Measurements from ENCODE around the gene ASAP2.

ASAP2 gene

DNA sequence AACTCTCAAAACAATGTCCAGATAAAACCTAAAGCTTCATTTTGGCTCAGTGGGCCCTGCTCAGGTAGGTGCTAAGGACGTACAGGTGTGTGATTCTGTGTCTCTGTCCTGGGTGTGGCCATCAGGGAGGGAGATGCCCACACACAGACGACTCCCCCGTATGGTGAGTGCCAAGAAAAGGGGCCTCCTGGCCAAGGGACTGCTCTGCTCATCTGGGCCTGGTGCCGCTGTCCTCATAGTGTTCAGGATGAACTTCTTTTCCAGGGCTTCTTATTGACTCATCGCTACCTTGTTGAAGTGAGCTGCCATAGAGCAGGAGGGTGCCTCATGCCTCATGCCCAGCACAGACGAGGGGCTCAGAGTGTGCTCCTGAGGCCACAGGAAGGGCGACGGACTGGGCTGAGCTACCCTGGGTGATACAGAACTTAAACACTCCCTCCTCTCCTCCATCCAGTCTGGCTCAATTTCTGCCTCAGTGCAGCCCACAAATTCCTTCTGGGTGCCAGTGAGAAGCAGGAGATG is 158.9 kb downstream of the ASAP2 start:
- no peak for DNase-seq (ENCODE audit: low read depth)
- H3K4me3 ChIP-seq (replicated peaks; ENCODE audit: low read depth, low read length) = no peak overlapping the region
- no peak for TF ChIP-seq CTCF (IDR thresholded peaks at IDR 0.05; ENCODE audit: low read length, missing control alignments)

- H3K4me3 ChIP-seq (replicated peaks; ENCODE audit: low read depth, low read length) = no peak overlapping the region
- no peak for DNase-seq (ENCODE audit: low read depth)
- TF ChIP-seq CTCF (IDR thresholded peaks at IDR 0.05; ENCODE audit: low read length, missing control alignments) = no peak
Measured at GRCh38 chr2:9366026-9366425, 159.4 kb downstream of the ASAP2 start.

DNA sequence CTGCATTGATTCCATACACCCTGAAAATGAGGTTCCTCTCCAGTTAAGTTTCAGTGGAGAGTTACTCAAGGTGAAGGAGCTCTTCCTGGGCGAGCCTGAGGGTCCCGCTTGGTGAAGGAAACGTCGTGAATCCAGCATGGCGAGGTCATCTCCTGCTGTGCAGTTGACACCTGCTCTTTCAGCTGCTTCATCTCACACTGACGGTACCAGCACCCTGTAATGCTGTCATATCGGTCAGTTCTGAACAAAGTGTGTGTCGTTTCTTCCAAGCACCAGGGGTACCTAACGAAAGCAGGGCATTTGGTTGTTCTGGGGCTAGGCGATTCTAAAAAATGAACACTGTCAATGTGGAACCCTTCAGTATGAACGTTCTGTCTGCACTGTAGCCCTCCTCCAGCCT is 164.1 kb downstream of the ASAP2 start:
- no peak for TF ChIP-seq CTCF (IDR thresholded peaks at IDR 0.05; ENCODE audit: low read length, missing control alignments)
- no peak for DNase-seq (ENCODE audit: low read depth)
- no peak overlapping the region for H3K4me3 ChIP-seq (replicated peaks; ENCODE audit: low read depth, low read length)

- no peak for TF ChIP-seq CTCF (IDR thresholded peaks at IDR 0.05; ENCODE audit: low read length, missing control alignments)
- no peak overlapping the region for H3K4me3 ChIP-seq (replicated peaks; ENCODE audit: low read depth, low read length)
- no peak for DNase-seq (ENCODE audit: low read depth)
Measured at GRCh38 chr2:9373047-9373446, 166.4 kb downstream of the ASAP2 start.

DNA sequence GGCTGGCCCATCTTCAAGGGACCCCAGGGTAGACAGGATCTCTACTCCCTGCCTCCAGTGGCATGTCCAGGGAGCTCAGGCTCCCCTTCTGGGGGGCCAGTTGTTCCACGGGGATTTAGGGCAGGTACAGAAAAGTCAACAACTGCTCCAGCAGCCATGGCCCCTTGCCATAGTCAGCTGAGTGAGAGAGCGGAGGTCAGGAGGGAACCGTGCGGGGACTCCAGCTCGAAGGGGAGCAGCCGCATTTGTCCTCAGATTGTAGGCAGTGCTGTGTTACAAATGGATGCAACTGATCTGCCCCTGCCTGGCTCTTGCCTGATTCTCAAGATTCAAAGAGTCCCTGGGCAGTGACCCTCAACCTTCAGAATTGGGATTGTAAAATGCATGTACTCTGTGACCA is 166.9 kb downstream of the ASAP2 start:
- TF ChIP-seq CTCF (IDR thresholded peaks at IDR 0.05; ENCODE audit: low read length, missing control alignments) = no peak
- H3K4me3 ChIP-seq (replicated peaks; ENCODE audit: low read depth, low read length) = no peak overlapping the region
- DNase-seq (ENCODE audit: low read depth) = no peak

- TF ChIP-seq CTCF (IDR thresholded peaks at IDR 0.05; ENCODE audit: low read length, missing control alignments) = no peak
- no peak overlapping the region for H3K4me3 ChIP-seq (replicated peaks; ENCODE audit: low read depth, low read length)
- no peak for DNase-seq (ENCODE audit: low read depth)
Measured at GRCh38 chr2:9374071-9374730, 167.6 kb downstream of the ASAP2 start.

DNA sequence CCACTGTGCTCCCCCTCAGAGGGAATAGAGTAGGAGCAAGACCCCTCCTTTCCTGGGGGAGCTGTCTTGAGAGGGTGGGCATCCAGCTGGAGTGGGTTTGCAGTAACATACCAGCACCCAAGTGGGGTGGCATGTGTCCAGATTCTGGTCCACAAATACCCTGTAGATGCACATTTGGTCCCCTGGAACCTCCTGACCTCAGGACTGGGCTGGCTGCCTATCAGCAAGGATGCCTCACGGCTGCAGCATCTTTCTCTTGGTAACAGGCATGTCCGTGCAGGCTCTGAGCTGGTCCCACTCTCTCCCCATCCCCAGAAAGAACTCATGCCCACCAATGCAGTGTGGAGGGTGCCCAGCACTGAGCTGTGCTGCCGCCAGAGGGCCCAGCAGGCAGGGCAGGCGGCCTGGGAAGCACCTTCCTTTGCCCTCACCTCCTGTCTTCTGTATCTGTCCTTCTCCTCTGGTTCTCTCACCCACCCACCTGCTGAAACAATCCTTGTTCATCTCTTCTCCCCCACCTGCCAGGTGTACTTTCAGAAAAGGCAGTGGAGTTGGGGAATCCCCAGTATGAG is 169.3 kb downstream of the ASAP2 start:
- no peak for DNase-seq (ENCODE audit: low read depth)
- no peak overlapping the region for H3K4me3 ChIP-seq (replicated peaks; ENCODE audit: low read depth, low read length)
- TF ChIP-seq CTCF (IDR thresholded peaks at IDR 0.05; ENCODE audit: low read length, missing control alignments) = no peak
